Measurements from ENCODE around the gene KSR1. TPM values are rescaled to one million over a fixed set of nuclear protein-coding genes. Genes with fewer than 3 reads are reported as not detected.

Gene KSR1
- total RNA-seq, 4 donors from 2014 or later, result 21.9 to 34.1 (median 29.0) TPM

- TF ChIP-seq CTCF (IDR thresholded peaks at IDR 0.05; ENCODE audit: low read depth), result no peak
Observed at GRCh38 chr17:27491713-27492190, 35.5 kb downstream of the KSR1 start.

GRCh38 chr17:27492470-27492869 is 36.2 kb downstream of the KSR1 start:
- no peak for TF ChIP-seq CTCF (IDR thresholded peaks at IDR 0.05; ENCODE audit: low read depth)

GRCh38 chr17:27493088-27493487 is 36.8 kb downstream of the KSR1 start:
- no peak for TF ChIP-seq CTCF (IDR thresholded peaks at IDR 0.05; ENCODE audit: low read depth)

GRCh38 chr17:27494192-27495091 is 38.2 kb downstream of the KSR1 start:
- no peak for TF ChIP-seq CTCF (IDR thresholded peaks at IDR 0.05; ENCODE audit: low read depth)

- TF ChIP-seq CTCF (IDR thresholded peaks at IDR 0.05; ENCODE audit: low read depth), result no peak
Observed at GRCh38 chr17:27495460-27495859, 39.2 kb downstream of the KSR1 start.

GRCh38 chr17:27496005-27496404 is 39.8 kb downstream of the KSR1 start:
- TF ChIP-seq CTCF (IDR thresholded peaks at IDR 0.05; ENCODE audit: low read depth), result no peak

GRCh38 chr17:27496437-27496943 is 40.2 kb downstream of the KSR1 start:
- no peak for TF ChIP-seq CTCF (IDR thresholded peaks at IDR 0.05; ENCODE audit: low read depth)
